Panc1 (cell line): Measurements from ENCODE around the gene KLF15. TPM values are rescaled to one million over a fixed set of nuclear protein-coding genes. Genes with fewer than 3 reads are reported as not detected.

Source experiments
- ATAC-seq: fragments of 200-7000 bp; cut with Tn5 transposase; 2 replicates; pipeline ENCODE4 v1.9.1; 2020; ENCODE audit warnings: mild to moderate bottlenecking, moderate library complexity
- BruUV-seq: library from RNA; stranded (reverse); fragments of 400-500 nt; replicated peaks from 2 replicates; lab custom pipeline; 2021; lab: Mats Ljungman, UMichigan
- CTCF ChIA-PET: fragments of 300-600 bp; sonication (Branson Sonifier 250); formaldehyde crosslinking; loops from one replicate; lab custom pipeline; 2022; ENCODE audit warnings: antibody characterized with exemption; lab: Charles Lee
- POLR2A ChIA-PET: fragments of 300-600 bp; sonication (Branson Sonifier 250); formaldehyde crosslinking; loops from one replicate; lab custom pipeline; 2022; ENCODE audit warnings: antibody characterized with exemption; lab: Charles Lee
- DNase-seq: peaks from one replicate; pipeline ENCODE4 v3.0.0-alpha.2; 2010; ENCODE audit warnings: low read depth, low spot score
- H3K27ac ChIP-seq: 2 replicates; pipeline ENCODE4 v1.5.1; 2011; ENCODE audit warnings: mild to moderate bottlenecking, low read length, inconsistent platforms
- H3K27me3 ChIP-seq: fragments of 200-500 bp; sonication (Bioruptor generic); 2 replicates; pipeline ENCODE4 v1.6.0; 2014; ENCODE audit warnings: low read length, inconsistent platforms; ENCODE audit not compliant: control insufficient read depth, insufficient read depth
- H3K36me3 ChIP-seq: fragments of 200-500 bp; sonication (Bioruptor generic); 2 replicates; pipeline ENCODE4 v1.5.1; 2014; ENCODE audit warnings: inconsistent platforms, mild to moderate bottlenecking, low read length, moderate library complexity; ENCODE audit not compliant: control insufficient read depth, insufficient read depth
- H3K4me1 ChIP-seq: 2 replicates; pipeline ENCODE4 v1.5.1; 2011; ENCODE audit warnings: inconsistent platforms, mild to moderate bottlenecking, low read length, moderate library complexity; ENCODE audit not compliant: control insufficient read depth, insufficient read depth
- H3K4me3 ChIP-seq, 2 experiments: 2 replicates each; pipeline ENCODE4 v1.5.1; 2011 to 2012; ENCODE audit warnings: low read depth in 2 of 2, low read length in 2 of 2, mild to moderate bottlenecking in 2 of 2, inconsistent platforms in 1 of 2, moderate library complexity in 1 of 2
- H3K9me3 ChIP-seq: fragments of 200-500 bp; sonication (Bioruptor generic); 2 replicates; pipeline ENCODE4 v1.5.1; 2014; ENCODE audit warnings: low read depth, mild to moderate bottlenecking, inconsistent platforms, low read length, moderate library complexity; ENCODE audit not compliant: control insufficient read depth, insufficient read depth
- CTCF ChIP-seq: fragments of 450-650 bp; IDR thresholded peaks from 2 replicates; pipeline ENCODE4 v1.5.1; 2017; ENCODE audit warnings: mild to moderate bottlenecking
- POLR2AphosphoS5 ChIP-seq: IDR thresholded peaks from 2 replicates; pipeline ENCODE4 v1.6.1; 2012; ENCODE audit warnings: mild to moderate bottlenecking, low read depth, low read length, moderate library complexity
- REST ChIP-seq, 2 experiments: IDR thresholded peaks; 2 replicates each; pipeline ENCODE4 v1.6.1; 2011 to 2012; ENCODE audit warnings: low read depth in 2 of 2, control low read depth in 1 of 2, low read length in 1 of 2, mild to moderate bottlenecking in 1 of 2, moderate library complexity in 1 of 2; ENCODE audit not compliant: insufficient read depth in 1 of 2
- SIN3A ChIP-seq: IDR thresholded peaks from 2 replicates; pipeline ENCODE4 v1.6.1; 2012; ENCODE audit warnings: low read depth, mild to moderate bottlenecking, low read length, moderate library complexity, borderline replicate concordance; ENCODE audit not compliant: insufficient read depth
- TCF7L2 ChIP-seq: IDR thresholded peaks from 2 replicates; pipeline ENCODE4 v1.6.1; 2011; ENCODE audit warnings: mild to moderate bottlenecking, low read depth, low read length, inconsistent platforms
- in situ Hi-C: cut with HindIII; loops from 2 replicates; pipeline ENCODE4 v1.10.0; 2016; ENCODE audit warnings: low sequenced_read_pairs, low pct_unique_long_range_greater_than_20kb
- intact Hi-C: fragments of 100-400 bp; cut with micrococcal nuclease; formaldehyde crosslinking; loops from one replicate; pipeline ENCODE4 v1.10.0; 2022; ENCODE audit not compliant: unreplicated experiment
- total RNA-seq: library from RNA; stranded (reverse); gene quantifications from one replicate; pipeline ENCODE4 v1.2.1, GENCODE V29; 2021; ENCODE audit not compliant: unreplicated experiment

Gene KLF15
- total RNA-seq, 1 experiment from 2014 or later: 0.10 TPM

- CTCF ChIA-PET: no interaction called here
Measured at GRCh38 chr3:126329927-126330725, 27.1 kb downstream of the KLF15 start.

GRCh38 chr3:126326629-126327028, 30.6 kb downstream of the KLF15 start:
- in situ Hi-C loops: no loop called here
- no peak overlapping the region for H3K4me3 ChIP-seq
- H3K27me3 ChIP-seq: peaks cover 6% of the 10 kb centered on the region
- CTCF ChIA-PET: no interaction called here
- H3K27ac ChIP-seq: no peak overlapping the region
- BruUV-seq: no TSS peak
- POLR2A ChIA-PET: no interaction called here
- no peaks in the 10 kb centered on the region for H3K36me3 ChIP-seq
- peaks cover 11% of the 10 kb centered on the region for H3K9me3 ChIP-seq
- DNase-seq (no peak), ATAC-seq (no peak)
- intact Hi-C loops: no loop called here
- TF ChIP-seq POLR2AphosphoS5: no peak
- no peak for TF ChIP-seq TCF7L2
- no peak for TF ChIP-seq SIN3A
- no peak for TF ChIP-seq REST (IDR thresholded peaks at IDR 0.05; ENCODE audit: insufficient read depth in 1 of 2, low read depth in 2 of 2, low read length in 1 of 2)
- TF ChIP-seq CTCF: no peak
- H3K4me1 ChIP-seq: no peaks in the 10 kb centered on the region

More at GRCh38 chr3:126329927-126330725, 27.1 kb downstream of the KLF15 start:
- H3K4me1 ChIP-seq: no peaks in the 10 kb centered on the region
- POLR2A ChIA-PET: no interaction called here
- ATAC-seq (no peak), DNase-seq (no peak)
- BruUV-seq: no TSS peak
- TF ChIP-seq SIN3A (no peak), CTCF (no peak), REST (IDR thresholded peaks at IDR 0.05; ENCODE audit: insufficient read depth in 1 of 2, low read depth in 2 of 2, low read length in 1 of 2) (no peak), POLR2AphosphoS5 (no peak), TCF7L2 (no peak)
- H3K36me3 ChIP-seq: no peaks in the 10 kb centered on the region
- intact Hi-C loops: no loop called here
- H3K27me3 ChIP-seq: peaks cover 3% of the 10 kb centered on the region; the same call in 1 of the 2 replicates
- no peak overlapping the region for H3K27ac ChIP-seq
- H3K9me3 ChIP-seq: peaks cover 11% of the 10 kb centered on the region
- H3K4me3 ChIP-seq: no peak overlapping the region
- in situ Hi-C loops: no loop called here
